HEK293 (cell line): ENCODE data around the gene SPECC1.

ENCODE experiments used
- CTCF ChIA-PET: fragments of 350-600 bp; formaldehyde crosslinking; extraction: SDS; loops from one replicate; lab custom pipeline; 2021; ENCODE audit warnings: antibody characterized with exemption; lab: Yijun Ruan, JAX
- POLR2A ChIA-PET: fragments of 300-600 bp; formaldehyde crosslinking; extraction: SDS; loops from one replicate; lab custom pipeline; 2020; ENCODE audit warnings: antibody characterized with exemption, inconsistent platforms; lab: Yijun Ruan, JAX
- H3K27ac ChIP-seq: fragments of 200-500 bp; sonication (Bioruptor generic); 2 replicates; pipeline ENCODE4 v1.5.1; 2014; ENCODE audit warnings: low read depth, low read length, control low read depth, inconsistent platforms; ENCODE audit errors: extremely low read depth
- H3K36me3 ChIP-seq, 2 experiments: fragments of 200-500 bp in 1 of 2; sonication (Bioruptor generic) in 1 of 2; 1 replicate in 1 of 2; 2 replicates in 1 of 2; pipeline ENCODE4 v1.5.1; 2014 to 2017; ENCODE audit warnings: inconsistent platforms in 2 of 2, low read length in 2 of 2; ENCODE audit not compliant: control insufficient read depth in 2 of 2, insufficient read depth in 1 of 2
- H3K4me1 ChIP-seq: fragments of 200-500 bp; sonication (Bioruptor generic); 2 replicates; pipeline ENCODE4 v1.5.1; 2014; ENCODE audit warnings: mild to moderate bottlenecking, low read length, inconsistent platforms; ENCODE audit not compliant: control insufficient read depth, insufficient read depth
- H3K4me3 ChIP-seq: 2 replicates; pipeline ENCODE4 v1.5.1; 2011; ENCODE audit warnings: low read depth, mild to moderate bottlenecking, control low read depth, low read length, moderate library complexity
- H3K9me3 ChIP-seq: fragments of 200-500 bp; sonication (Bioruptor generic); 2 replicates; pipeline ENCODE4 v1.5.1; 2014; ENCODE audit warnings: low read depth, low read length, inconsistent platforms; ENCODE audit not compliant: control insufficient read depth, insufficient read depth
- CTCF ChIP-seq: fragments of 450-650 bp; formaldehyde crosslinking; IDR thresholded peaks from 2 replicates; pipeline ENCODE4 v1.5.1; 2016; ENCODE audit warnings: missing biosample characterization, missing genetic modification characterization
- OSR2 ChIP-seq: fragments of 450-650 bp; formaldehyde crosslinking; IDR thresholded peaks from 2 replicates; pipeline ENCODE4 v1.5.1; 2016; ENCODE audit warnings: missing biosample characterization, missing genetic modification characterization
- PRDM6 ChIP-seq: fragments of 450-650 bp; formaldehyde crosslinking; IDR thresholded peaks from 2 replicates; pipeline ENCODE4 v1.5.1; 2017; ENCODE audit warnings: missing biosample characterization, missing genetic modification characterization
- RBAK ChIP-seq: fragments of 450-650 bp; formaldehyde crosslinking; IDR thresholded peaks from 2 replicates; pipeline ENCODE4 v1.5.1; 2016; ENCODE audit warnings: missing biosample characterization, missing genetic modification characterization
- SCRT2 ChIP-seq: fragments of 450-650 bp; formaldehyde crosslinking; IDR thresholded peaks from 2 replicates; pipeline ENCODE4 v1.5.1; 2016; ENCODE audit warnings: missing biosample characterization, missing genetic modification characterization
- TCF7L2 ChIP-seq: IDR thresholded peaks from 2 replicates; pipeline ENCODE4 v1.6.1; 2011; ENCODE audit warnings: low read depth, mild to moderate bottlenecking, inconsistent platforms, low read length, moderate library complexity, borderline replicate concordance
- ZNF138 ChIP-seq: fragments of 450-650 bp; formaldehyde crosslinking; IDR thresholded peaks from 2 replicates; pipeline ENCODE4 v1.5.1; 2016; ENCODE audit warnings: missing biosample characterization, missing genetic modification characterization, borderline replicate concordance
- ZNF175 ChIP-seq: fragments of 450-650 bp; formaldehyde crosslinking; IDR thresholded peaks from 2 replicates; pipeline ENCODE4 v1.5.1; 2016; ENCODE audit warnings: missing biosample characterization, missing genetic modification characterization
- ZNF18 ChIP-seq: fragments of 450-650 bp; formaldehyde crosslinking; IDR thresholded peaks from 2 replicates; pipeline ENCODE4 v1.5.1; 2016; ENCODE audit warnings: missing biosample characterization, missing genetic modification characterization
- ZNF404 ChIP-seq: fragments of 450-650 bp; formaldehyde crosslinking; IDR thresholded peaks from 2 replicates; pipeline ENCODE4 v1.5.1; 2017; ENCODE audit warnings: missing biosample characterization, missing genetic modification characterization
- ZNF48 ChIP-seq: fragments of 450-650 bp; formaldehyde crosslinking; IDR thresholded peaks from 2 replicates; pipeline ENCODE4 v1.5.1; 2016; ENCODE audit warnings: missing biosample characterization, missing genetic modification characterization
- ZNF518A ChIP-seq: fragments of 450-650 bp; formaldehyde crosslinking; conservative IDR thresholded peaks from 2 replicates; pipeline ENCODE4 v1.5.1; 2016; ENCODE audit warnings: low read depth, missing biosample characterization, missing genetic modification characterization
- ZNF585B ChIP-seq: fragments of 450-650 bp; formaldehyde crosslinking; IDR thresholded peaks from 2 replicates; pipeline ENCODE4 v1.5.1; 2016; ENCODE audit warnings: missing biosample characterization, missing genetic modification characterization
- ZNF654 ChIP-seq: fragments of 450-650 bp; formaldehyde crosslinking; IDR thresholded peaks from 2 replicates; pipeline ENCODE4 v1.5.1; 2016; ENCODE audit warnings: low read depth, missing biosample characterization, missing genetic modification characterization
- ZNF658 ChIP-seq: fragments of 450-650 bp; formaldehyde crosslinking; IDR thresholded peaks from 2 replicates; pipeline ENCODE4; 2016; ENCODE audit warnings: missing biosample characterization, missing genetic modification characterization
- ZNF777 ChIP-seq: fragments of 450-650 bp; formaldehyde crosslinking; IDR thresholded peaks from 2 replicates; pipeline ENCODE4 v1.5.1; 2017; ENCODE audit warnings: missing biosample characterization, missing genetic modification characterization, borderline replicate concordance

SPECC1 gene

GRCh38 chr17:20120836-20121235 is 111.7 kb downstream of the SPECC1 start (continued):
- TF ChIP-seq ZNF518A (tag by site-specific recombination) (no peak), ZNF138 (tag by site-specific recombination) (no peak), ZNF175 (no peak), OSR2 (tag by site-specific recombination) (no peak), ZNF658 (tag by site-specific recombination) (no peak), ZNF777 (tag by site-specific recombination) (no peak)

- H3K36me3 ChIP-seq = no peaks in the 10 kb centered on the region
- CTCF ChIA-PET = interaction anchor here (0.6 to 4.2 kb wide), 43 partner anchors 9 to 789 kb away, joined by 3 to 56 read pairs (median 4); partner anchors contain the start of genes AKAP10 and SPECC1
- H3K4me3 ChIP-seq = no peak overlapping the region
- H3K9me3 ChIP-seq = no peaks in the 10 kb centered on the region
- TF ChIP-seq ZNF654 (tag by site-specific recombination) = peak; percentile 92
- TF ChIP-seq CTCF = peak; percentile 66
- TF ChIP-seq SCRT2 = peak; percentile 22; the same call in 1 of the 2 replicates
- no peak for TF ChIP-seq PRDM6
- H3K4me1 ChIP-seq = no peaks in the 10 kb centered on the region
- POLR2A ChIA-PET = no interaction called here
- no peak overlapping the region for H3K27ac ChIP-seq
These were observed 112.4 kb downstream of the SPECC1 start for GRCh38 chr17:20121359-20122253.

- Histone ChIP-seq H3K4me3 (no peak overlapping the region), H3K4me1 (no peaks in the 10 kb centered on the region), H3K27ac (no peak overlapping the region)
- POLR2A ChIA-PET = no interaction called here
- CTCF ChIA-PET = interaction anchor here (0.5 to 4.2 kb wide), 23 partner anchors 11 to 788 kb away, joined by 3 to 56 read pairs (median 3); no protein-coding TSS in a partner anchor
- no peak for TF ChIP-seq ZNF404 (tag by site-specific recombination)
- peak; percentile 48 for TF ChIP-seq SCRT2
- no peak for TF ChIP-seq TCF7L2
- no peak for TF ChIP-seq ZNF48 (tag by site-specific recombination)
- TF ChIP-seq ZNF585B (tag by site-specific recombination) = no peak
- no peak for TF ChIP-seq ZNF18
- TF ChIP-seq RBAK (tag by site-specific recombination) = no peak
- TF ChIP-seq, all 188 proteins: peak for 1
- Histone ChIP-seq H3K36me3 (no peaks in the 10 kb centered on the region), H3K9me3 (no peaks in the 10 kb centered on the region)
These were observed 113.2 kb downstream of the SPECC1 start for GRCh38 chr17:20122254-20122879.
